Peyer's patch (tissue), 4 donors: ENCODE results near the gene PATE1.

Source experiments
- POLR2A ChIP-seq, 2 donors: fragments of 450-650 bp; IDR thresholded peaks; one replicate each; pipeline ENCODE4 v1.5.1; 2017; ENCODE audit warnings: antibody characterized with exemption in 2 of 2, mild to moderate bottlenecking in 2 of 2, moderate library complexity in 2 of 2
- TF ChIP-seq, protein P1 (sequence below), 6 experiments: fragments of 450-650 bp in 4 of 6; fragments of 200-600 bp in 2 of 6; sonication (generic) in 1 of 6; IDR thresholded peaks; one replicate each; pipeline ENCODE4 v1.5.1; 2017 to 2019; ENCODE audit warnings: antibody characterized with exemption in 6 of 6, mild to moderate bottlenecking in 3 of 6, moderate library complexity in 1 of 6

- no peak for TF ChIP-seq POLR2A (IDR thresholded peaks at IDR 0.05)
- TF ChIP-seq, protein P1, sequence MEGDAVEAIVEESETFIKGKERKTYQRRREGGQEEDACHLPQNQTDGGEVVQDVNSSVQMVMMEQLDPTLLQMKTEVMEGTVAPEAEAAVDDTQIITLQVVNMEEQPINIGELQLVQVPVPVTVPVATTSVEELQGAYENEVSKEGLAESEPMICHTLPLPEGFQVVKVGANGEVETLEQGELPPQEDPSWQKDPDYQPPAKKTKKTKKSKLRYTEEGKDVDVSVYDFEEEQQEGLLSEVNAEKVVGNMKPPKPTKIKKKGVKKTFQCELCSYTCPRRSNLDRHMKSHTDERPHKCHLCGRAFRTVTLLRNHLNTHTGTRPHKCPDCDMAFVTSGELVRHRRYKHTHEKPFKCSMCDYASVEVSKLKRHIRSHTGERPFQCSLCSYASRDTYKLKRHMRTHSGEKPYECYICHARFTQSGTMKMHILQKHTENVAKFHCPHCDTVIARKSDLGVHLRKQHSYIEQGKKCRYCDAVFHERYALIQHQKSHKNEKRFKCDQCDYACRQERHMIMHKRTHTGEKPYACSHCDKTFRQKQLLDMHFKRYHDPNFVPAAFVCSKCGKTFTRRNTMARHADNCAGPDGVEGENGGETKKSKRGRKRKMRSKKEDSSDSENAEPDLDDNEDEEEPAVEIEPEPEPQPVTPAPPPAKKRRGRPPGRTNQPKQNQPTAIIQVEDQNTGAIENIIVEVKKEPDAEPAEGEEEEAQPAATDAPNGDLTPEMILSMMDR (IDR thresholded peaks at IDR 0.05) = no peak
Measured at GRCh38 chr11:125701858-125702621, 44.0 kb upstream of the PATE1 start.
